ENCODE results near the gene SAMM50.

DNA sequence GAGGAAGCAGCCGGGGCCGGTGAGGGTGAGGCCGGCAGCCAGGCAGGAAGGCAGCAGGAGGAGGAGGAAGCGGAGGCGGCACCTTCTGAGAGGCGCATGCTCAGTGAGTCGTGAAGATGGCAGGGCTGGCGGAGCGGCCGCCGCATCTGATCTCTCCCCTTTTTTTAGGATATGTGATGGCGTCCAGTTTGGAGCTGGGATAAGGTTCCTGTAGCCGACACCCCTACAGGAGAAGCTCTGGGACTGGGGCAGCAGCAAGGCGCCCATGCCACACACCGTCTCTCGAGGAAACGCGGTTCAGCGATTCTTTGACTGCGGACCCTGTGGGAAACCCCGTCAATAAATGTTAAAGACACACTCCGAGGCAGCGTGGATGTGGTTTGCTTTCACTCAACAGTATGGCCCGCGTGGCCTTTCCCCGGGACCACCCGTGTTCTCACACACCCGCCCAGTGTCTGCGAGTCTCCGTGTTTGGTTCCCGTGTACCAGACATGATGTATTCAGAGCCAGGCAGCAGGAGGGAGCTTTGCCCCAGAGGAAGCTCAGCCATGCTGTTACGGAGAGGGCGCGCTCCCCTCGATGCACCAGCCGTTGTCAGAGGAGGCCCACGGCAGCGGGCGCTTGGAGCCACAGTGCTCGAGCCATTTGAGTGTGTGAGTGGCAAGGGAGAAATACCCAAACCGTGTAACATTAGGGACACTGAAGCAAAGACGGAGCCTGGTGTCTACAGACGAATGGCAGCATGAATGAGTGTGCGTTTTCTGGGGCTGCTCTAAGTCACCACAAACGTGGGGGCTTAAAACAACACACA, 41.1 kb downstream of the SAMM50 start:
- TF ChIP-seq, protein P1, sequence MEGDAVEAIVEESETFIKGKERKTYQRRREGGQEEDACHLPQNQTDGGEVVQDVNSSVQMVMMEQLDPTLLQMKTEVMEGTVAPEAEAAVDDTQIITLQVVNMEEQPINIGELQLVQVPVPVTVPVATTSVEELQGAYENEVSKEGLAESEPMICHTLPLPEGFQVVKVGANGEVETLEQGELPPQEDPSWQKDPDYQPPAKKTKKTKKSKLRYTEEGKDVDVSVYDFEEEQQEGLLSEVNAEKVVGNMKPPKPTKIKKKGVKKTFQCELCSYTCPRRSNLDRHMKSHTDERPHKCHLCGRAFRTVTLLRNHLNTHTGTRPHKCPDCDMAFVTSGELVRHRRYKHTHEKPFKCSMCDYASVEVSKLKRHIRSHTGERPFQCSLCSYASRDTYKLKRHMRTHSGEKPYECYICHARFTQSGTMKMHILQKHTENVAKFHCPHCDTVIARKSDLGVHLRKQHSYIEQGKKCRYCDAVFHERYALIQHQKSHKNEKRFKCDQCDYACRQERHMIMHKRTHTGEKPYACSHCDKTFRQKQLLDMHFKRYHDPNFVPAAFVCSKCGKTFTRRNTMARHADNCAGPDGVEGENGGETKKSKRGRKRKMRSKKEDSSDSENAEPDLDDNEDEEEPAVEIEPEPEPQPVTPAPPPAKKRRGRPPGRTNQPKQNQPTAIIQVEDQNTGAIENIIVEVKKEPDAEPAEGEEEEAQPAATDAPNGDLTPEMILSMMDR (IDR thresholded peaks at IDR 0.05), result no peak
- TF ChIP-seq POLR2A (IDR thresholded peaks at IDR 0.05), result no peak

All from lower leg skin (tissue), 3 donors.